ENCODE results near the gene IREB2. TPM values are rescaled to one million over a fixed set of nuclear protein-coding genes. Genes with fewer than 3 reads are reported as not detected.

Gene IREB2
- total RNA-seq, 1 donor from 2014 or later: 97.6 TPM

DNA sequence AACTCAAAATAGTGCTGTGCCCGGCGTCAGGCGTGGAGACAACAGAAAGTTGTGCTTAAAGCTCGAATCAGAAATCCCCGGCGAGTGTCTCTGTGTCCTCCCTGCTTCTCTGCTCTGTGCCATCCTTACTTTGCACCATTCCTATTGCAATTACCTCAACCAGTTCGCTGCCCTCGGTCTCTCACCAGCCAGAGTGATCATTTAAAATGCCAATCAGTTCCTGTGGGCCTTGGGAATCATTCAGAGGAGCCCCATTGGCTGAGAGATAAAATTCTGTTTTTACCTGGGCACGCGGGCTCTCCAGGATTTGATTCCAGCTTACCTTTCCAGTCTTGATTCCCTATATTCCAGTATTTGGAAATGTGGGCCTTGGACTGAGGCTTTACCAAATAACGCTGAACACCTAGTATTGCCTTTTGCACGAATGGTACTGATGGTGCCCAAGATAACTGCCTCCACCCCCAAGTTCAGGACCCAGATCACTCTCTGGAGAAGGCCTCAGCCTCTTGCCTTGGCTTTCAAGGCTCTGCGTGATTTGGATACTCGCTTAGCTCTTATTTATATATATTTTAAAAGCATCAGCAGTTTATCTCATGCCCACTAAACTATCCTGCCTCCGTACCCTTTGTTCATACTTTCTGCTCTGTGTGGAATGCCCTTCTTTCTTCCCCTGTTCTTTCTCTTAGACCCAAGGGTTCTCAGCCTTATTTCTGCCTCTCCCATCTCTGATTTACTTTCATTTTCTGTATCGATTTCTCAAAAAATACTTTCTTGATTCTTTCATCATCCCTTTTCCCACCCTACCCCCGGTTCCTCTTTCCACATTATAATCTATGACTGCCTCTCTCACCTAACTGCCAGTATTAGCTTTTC is 103.1 kb downstream of the IREB2 start:
- no peak for DNase-seq (ENCODE audit: low read depth, low spot score)
- Mint-ChIP-seq H3K4me1 (peaks cover 22% of the 10 kb centered on the region), H3K36me3 (ENCODE audit: low read depth) (peaks cover 2% of the 10 kb centered on the region), H3K27ac (ENCODE audit: unreplicated experiment) (peak overlapping the region; percentile 99), H3K9me3 (no peaks in the 10 kb centered on the region), H3K27me3 (ENCODE audit: low read depth) (no peaks in the 10 kb centered on the region), H3K4me3 (peak overlapping the region; percentile 93)
- TF ChIP-seq, protein P1, sequence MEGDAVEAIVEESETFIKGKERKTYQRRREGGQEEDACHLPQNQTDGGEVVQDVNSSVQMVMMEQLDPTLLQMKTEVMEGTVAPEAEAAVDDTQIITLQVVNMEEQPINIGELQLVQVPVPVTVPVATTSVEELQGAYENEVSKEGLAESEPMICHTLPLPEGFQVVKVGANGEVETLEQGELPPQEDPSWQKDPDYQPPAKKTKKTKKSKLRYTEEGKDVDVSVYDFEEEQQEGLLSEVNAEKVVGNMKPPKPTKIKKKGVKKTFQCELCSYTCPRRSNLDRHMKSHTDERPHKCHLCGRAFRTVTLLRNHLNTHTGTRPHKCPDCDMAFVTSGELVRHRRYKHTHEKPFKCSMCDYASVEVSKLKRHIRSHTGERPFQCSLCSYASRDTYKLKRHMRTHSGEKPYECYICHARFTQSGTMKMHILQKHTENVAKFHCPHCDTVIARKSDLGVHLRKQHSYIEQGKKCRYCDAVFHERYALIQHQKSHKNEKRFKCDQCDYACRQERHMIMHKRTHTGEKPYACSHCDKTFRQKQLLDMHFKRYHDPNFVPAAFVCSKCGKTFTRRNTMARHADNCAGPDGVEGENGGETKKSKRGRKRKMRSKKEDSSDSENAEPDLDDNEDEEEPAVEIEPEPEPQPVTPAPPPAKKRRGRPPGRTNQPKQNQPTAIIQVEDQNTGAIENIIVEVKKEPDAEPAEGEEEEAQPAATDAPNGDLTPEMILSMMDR (conservative IDR thresholded peaks at IDR 0.05): no peak

DNA sequence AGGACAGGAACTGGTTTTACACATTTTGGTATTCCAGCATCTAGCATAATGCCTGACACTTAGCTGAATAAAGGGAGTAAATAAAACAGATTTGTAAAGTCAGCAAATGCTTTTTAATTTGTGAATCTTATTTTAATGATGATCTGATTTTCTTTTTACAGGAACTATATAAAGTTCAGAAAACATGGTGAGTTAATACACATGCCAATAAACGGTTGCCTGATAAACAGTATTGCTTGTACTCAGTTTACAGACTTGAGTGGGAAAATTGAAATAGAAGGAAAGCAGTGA is 103.7 kb downstream of the IREB2 start:
- peaks cover 22% of the 10 kb centered on the region for H3K4me1 Mint-ChIP-seq
- H3K4me3 Mint-ChIP-seq: peak overlapping the region; percentile 93
- TF ChIP-seq, protein P1 (conservative IDR thresholded peaks at IDR 0.05): no peak
- peak overlapping the region; percentile 38 for H3K27ac Mint-ChIP-seq (ENCODE audit: unreplicated experiment)
- no peaks in the 10 kb centered on the region for H3K27me3 Mint-ChIP-seq (ENCODE audit: low read depth)
- no peak for DNase-seq (ENCODE audit: low read depth, low spot score)
- peaks cover 2% of the 10 kb centered on the region for H3K36me3 Mint-ChIP-seq (ENCODE audit: low read depth)
- no peaks in the 10 kb centered on the region for H3K9me3 Mint-ChIP-seq

DNA sequence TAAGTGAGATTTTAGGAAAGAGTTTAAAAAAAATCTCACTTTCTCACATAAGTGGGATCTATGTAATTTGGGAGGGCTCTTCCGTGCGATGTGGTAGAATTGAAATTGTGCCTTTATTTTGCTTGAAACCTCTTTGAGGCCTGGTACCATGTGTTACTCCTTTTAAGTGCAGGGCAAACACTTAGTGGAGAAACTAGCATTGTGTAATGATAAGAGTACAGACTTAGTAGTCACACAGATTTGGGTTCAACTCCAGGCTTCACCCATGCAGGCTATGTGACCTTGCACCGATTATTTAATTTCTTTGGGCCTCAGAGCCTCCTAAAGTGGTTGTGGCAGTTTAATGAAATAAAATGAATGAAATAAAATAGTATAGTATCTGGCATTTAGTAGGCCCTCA is 104.6 kb downstream of the IREB2 start:
- no peak for DNase-seq (ENCODE audit: low read depth, low spot score)
- Mint-ChIP-seq H3K9me3 (no peaks in the 10 kb centered on the region), H3K27ac (ENCODE audit: unreplicated experiment) (no peak overlapping the region), H3K36me3 (ENCODE audit: low read depth) (peaks cover 2% of the 10 kb centered on the region), H3K4me1 (peaks cover 22% of the 10 kb centered on the region), H3K27me3 (ENCODE audit: low read depth) (no peaks in the 10 kb centered on the region), H3K4me3 (peak overlapping the region; percentile 81)
- TF ChIP-seq, protein P1 (conservative IDR thresholded peaks at IDR 0.05): no peak

DNA sequence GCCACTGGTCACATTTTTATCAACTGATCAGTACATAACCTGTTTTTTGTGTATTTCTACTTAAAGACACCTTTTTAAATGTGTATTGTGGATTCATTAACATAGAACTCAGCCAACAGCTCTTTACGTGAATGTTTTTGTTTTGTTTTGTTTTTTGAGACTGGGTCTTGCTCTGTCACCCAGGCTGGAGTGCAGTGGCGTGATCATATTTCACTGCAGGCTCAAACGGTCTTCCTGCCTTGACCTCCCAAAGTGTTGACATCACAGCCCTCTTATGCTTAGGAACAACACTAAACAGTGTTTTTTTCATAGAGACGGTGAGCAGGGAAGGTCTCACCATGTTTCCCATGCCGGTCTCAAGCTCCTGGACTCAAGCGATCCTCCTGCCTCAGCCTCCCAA is 112.2 kb downstream of the IREB2 start:
- Mint-ChIP-seq H3K27me3 (ENCODE audit: low read depth) (no peaks in the 10 kb centered on the region), H3K27ac (ENCODE audit: unreplicated experiment) (no peak overlapping the region), H3K4me1 (no peaks in the 10 kb centered on the region), H3K36me3 (ENCODE audit: low read depth) (peaks cover 9% of the 10 kb centered on the region), H3K9me3 (no peaks in the 10 kb centered on the region), H3K4me3 (no peak overlapping the region)
- TF ChIP-seq, protein P1 (conservative IDR thresholded peaks at IDR 0.05): no peak
- DNase-seq (ENCODE audit: low read depth, low spot score): no peak

DNA sequence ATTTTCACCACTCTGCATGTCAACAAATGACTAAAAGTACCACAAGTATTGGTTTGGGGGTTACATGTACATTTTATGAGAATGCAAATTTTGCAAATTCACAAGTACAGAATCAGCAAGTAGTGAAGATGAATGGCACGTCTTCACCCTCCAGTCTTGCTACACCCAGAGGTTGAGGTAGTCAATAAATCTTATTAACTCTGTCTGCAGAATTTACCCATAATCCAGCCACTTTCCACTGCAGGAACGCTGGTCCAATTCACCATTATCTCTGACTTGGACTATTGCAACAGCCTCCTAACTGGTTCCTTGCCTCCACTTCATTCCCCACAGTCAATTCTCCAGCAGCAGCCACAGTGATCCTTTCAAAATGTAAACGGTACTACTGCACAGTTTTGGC is 112.8 kb downstream of the IREB2 start:
- no peak for DNase-seq (ENCODE audit: low read depth, low spot score)
- Mint-ChIP-seq H3K36me3 (ENCODE audit: low read depth) (peaks cover 9% of the 10 kb centered on the region), H3K4me3 (no peak overlapping the region), H3K9me3 (no peaks in the 10 kb centered on the region), H3K27me3 (ENCODE audit: low read depth) (no peaks in the 10 kb centered on the region), H3K27ac (ENCODE audit: unreplicated experiment) (no peak overlapping the region), H3K4me1 (no peaks in the 10 kb centered on the region)
- TF ChIP-seq, protein P1 (conservative IDR thresholded peaks at IDR 0.05): no peak

Other genes with a start within 250 kb of the IREB2 start
- gene ACSBG1, start 203.7 kb upstream of the IREB2 start, total RNA-seq: 4.9 and 5.5 TPM in 2 replicates
- not detected in 2 replicates for gene DNAJA4, start 173.7 kb upstream of the IREB2 start, total RNA-seq
- gene SKIC8, start 138.6 kb upstream of the IREB2 start, total RNA-seq: 55.3 and 56.0 TPM in 2 replicates
- 753 and 803 TPM in 2 replicates for gene CRABP1, start 97.9 kb upstream of the IREB2 start, total RNA-seq
- 0.86 and 1.5 TPM in 2 replicates for gene HYKK, start 69.4 kb downstream of the IREB2 start, total RNA-seq
- gene PSMA4, start 102.2 kb downstream of the IREB2 start, total RNA-seq: 315 and 324 TPM in 2 replicates
- 23.0 and 23.6 TPM in 2 replicates for gene CHRNA5, start 127.3 kb downstream of the IREB2 start, total RNA-seq
- gene CHRNA3, start 182.8 kb downstream of the IREB2 start, total RNA-seq: 3.8 and 5.1 TPM in 2 replicates
- gene CHRNB4, start 203.0 kb downstream of the IREB2 start, total RNA-seq: 3.9 and 4.1 TPM in 2 replicates